Measurements from ENCODE around the gene DCLK2.

GRCh38 chr4:150070464-150071170, 7.6 kb upstream of the DCLK2 start:
- no peak for TF ChIP-seq POLR2A (IDR thresholded peaks at IDR 0.05; ENCODE audit: low read length)
- no peak for TF ChIP-seq GATA1 (IDR thresholded peaks at IDR 0.05; ENCODE audit: low read depth, low read length)

Measured in erythroblast (primary cell).